Endothelial cell of umbilical vein (primary cell): ENCODE data around the gene PXMP4.

Source experiments
- EZH2 ChIP-seq: IDR thresholded peaks from 2 replicates; pipeline ENCODE4 v1.6.1; 2012; ENCODE audit warnings: borderline replicate concordance, low read depth, mild to moderate bottlenecking, moderate library complexity, low read length, inconsistent platforms; ENCODE audit not compliant: severe bottlenecking
- FOS ChIP-seq: IDR thresholded peaks from 2 replicates; pipeline ENCODE4 v1.6.1; 2011; ENCODE audit warnings: mild to moderate bottlenecking, low read length, moderate library complexity, borderline replicate concordance; ENCODE audit not compliant: insufficient read depth
- GATA2 ChIP-seq: IDR thresholded peaks from 2 replicates; pipeline ENCODE4 v1.7.0; 2011; ENCODE audit warnings: low read depth, mild to moderate bottlenecking, moderate library complexity, mixed read lengths, low read length; ENCODE audit not compliant: insufficient read length, insufficient read depth
- POLR2A ChIP-seq: IDR thresholded peaks from 2 replicates; pipeline ENCODE4 v1.6.1; 2012; ENCODE audit warnings: low read depth, mild to moderate bottlenecking, control low read depth, low read length
- POLR2AphosphoS5 ChIP-seq: IDR thresholded peaks from 2 replicates; pipeline ENCODE4 v1.6.1; 2012; ENCODE audit warnings: low read depth, mild to moderate bottlenecking, control low read depth, low read length, moderate library complexity; ENCODE audit not compliant: insufficient read depth
- TF ChIP-seq, protein P1 (sequence below), 2 donors: IDR thresholded peaks; 1 replicate in 1 of 2; 2 replicates in 1 of 2; pipeline ENCODE4 v1.5.1; 2011; ENCODE audit warnings: low read length in 2 of 2, mild to moderate bottlenecking in 2 of 2, moderate library complexity in 2 of 2, control low read depth in 1 of 2, inconsistent platforms in 1 of 2, low read depth in 1 of 2; ENCODE audit not compliant: insufficient read depth in 1 of 2; ENCODE audit errors: extremely low read depth in 1 of 2
- TF ChIP-seq, protein P2 (sequence below): IDR thresholded peaks from 2 replicates; pipeline ENCODE4 v1.6.1; 2011; ENCODE audit not compliant: insufficient read depth, insufficient read length

DNA sequence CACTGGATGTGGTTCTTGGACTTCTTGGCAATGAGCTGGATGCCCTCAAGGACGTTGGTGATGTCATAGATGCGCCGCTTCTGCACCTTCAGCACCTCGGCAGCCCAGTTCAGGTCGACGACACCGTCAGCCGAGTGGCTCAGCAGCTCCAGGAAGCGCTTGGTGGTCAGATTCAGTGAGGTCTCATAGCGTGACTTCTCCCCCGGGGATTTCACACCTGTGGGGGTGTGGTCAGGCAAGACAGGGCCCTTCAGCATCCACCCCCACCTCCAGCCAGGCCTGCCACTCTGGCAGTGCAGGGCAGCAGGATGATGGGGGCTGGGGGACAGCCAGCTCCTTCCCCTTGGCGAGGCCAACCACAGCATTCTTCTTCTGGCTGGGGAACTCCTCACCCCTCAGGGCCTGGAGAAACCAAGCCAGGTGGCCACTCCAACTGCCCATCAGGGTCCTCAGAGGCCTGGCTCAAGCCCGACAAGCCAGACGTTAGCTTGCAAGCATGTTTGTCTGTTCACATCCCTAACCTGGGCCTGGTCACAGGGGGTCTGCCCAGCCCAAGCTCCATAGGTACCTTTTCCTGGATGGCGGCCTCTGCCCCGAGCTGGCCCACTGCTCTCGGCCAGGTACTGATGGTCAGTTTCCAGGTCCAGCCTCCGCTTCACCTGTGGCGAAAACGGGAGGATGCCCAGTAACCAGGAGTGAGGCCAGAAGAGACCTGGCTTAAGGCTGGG, 40.2 kb downstream of the PXMP4 start:
- no peak for TF ChIP-seq FOS
- TF ChIP-seq, protein P1, sequence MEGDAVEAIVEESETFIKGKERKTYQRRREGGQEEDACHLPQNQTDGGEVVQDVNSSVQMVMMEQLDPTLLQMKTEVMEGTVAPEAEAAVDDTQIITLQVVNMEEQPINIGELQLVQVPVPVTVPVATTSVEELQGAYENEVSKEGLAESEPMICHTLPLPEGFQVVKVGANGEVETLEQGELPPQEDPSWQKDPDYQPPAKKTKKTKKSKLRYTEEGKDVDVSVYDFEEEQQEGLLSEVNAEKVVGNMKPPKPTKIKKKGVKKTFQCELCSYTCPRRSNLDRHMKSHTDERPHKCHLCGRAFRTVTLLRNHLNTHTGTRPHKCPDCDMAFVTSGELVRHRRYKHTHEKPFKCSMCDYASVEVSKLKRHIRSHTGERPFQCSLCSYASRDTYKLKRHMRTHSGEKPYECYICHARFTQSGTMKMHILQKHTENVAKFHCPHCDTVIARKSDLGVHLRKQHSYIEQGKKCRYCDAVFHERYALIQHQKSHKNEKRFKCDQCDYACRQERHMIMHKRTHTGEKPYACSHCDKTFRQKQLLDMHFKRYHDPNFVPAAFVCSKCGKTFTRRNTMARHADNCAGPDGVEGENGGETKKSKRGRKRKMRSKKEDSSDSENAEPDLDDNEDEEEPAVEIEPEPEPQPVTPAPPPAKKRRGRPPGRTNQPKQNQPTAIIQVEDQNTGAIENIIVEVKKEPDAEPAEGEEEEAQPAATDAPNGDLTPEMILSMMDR (IDR thresholded peaks at IDR 0.05; ENCODE audit: extremely low read depth in 1 of 2, insufficient read depth in 1 of 2, low read depth in 1 of 2, low read length in 2 of 2) = no peak
- TF ChIP-seq, protein P2, sequence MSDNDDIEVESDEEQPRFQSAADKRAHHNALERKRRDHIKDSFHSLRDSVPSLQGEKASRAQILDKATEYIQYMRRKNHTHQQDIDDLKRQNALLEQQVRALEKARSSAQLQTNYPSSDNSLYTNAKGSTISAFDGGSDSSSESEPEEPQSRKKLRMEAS = no peak
- no peak for TF ChIP-seq EZH2
- no peak for TF ChIP-seq POLR2A
- no peak for TF ChIP-seq GATA2
- TF ChIP-seq POLR2AphosphoS5 = no peak
